Ectodermal cell (in vitro differentiated cells): Measurements from ENCODE around the gene OR8H2. TPM values are rescaled to one million over a fixed set of nuclear protein-coding genes. Genes with fewer than 3 reads are reported as not detected.
"Not testable (repeated sequence)": the region's sequence is repeated elsewhere in the genome, so short reads cannot be mapped to it uniquely, and the experiment has no call there.

Experiments
- H3K27ac ChIP-seq: 2 replicates; pipeline ENCODE4 v1.7.0; 2013; ENCODE audit warnings: mild to moderate bottlenecking, low read depth, low read length; ENCODE audit not compliant: insufficient read depth, poor library complexity, severe bottlenecking
- H3K27me3 ChIP-seq: 2 replicates; pipeline ENCODE4 v1.7.0; 2013; ENCODE audit warnings: mild to moderate bottlenecking, low read length; ENCODE audit not compliant: insufficient read depth, control insufficient read depth, poor library complexity, severe bottlenecking
- H3K36me3 ChIP-seq: one replicate; pipeline ENCODE4 v1.7.0; 2013; ENCODE audit warnings: low read length; ENCODE audit not compliant: control insufficient read depth, insufficient read depth
- H3K4me1 ChIP-seq: one replicate; pipeline ENCODE4 v1.7.0; 2013; ENCODE audit warnings: low read length; ENCODE audit not compliant: control insufficient read depth, insufficient read depth
- H3K4me3 ChIP-seq: 2 replicates; pipeline ENCODE4 v1.7.0; 2013; ENCODE audit warnings: low read depth, low read length, control low read depth; ENCODE audit not compliant: insufficient read depth
- H3K9me3 ChIP-seq: 2 replicates; pipeline ENCODE4 v1.7.0; 2013; ENCODE audit warnings: mild to moderate bottlenecking, low read length, moderate library complexity; ENCODE audit not compliant: control insufficient read depth
- WGBS, 2 experiments: methylation state at CpG; one replicate each; pipeline ENCODE4 v1.1.7; 2013; ENCODE audit warnings: missing lambda C conversion rate in 2 of 2; 5-methylcytosine and 5-hydroxymethylcytosine counted together
- polyA plus RNA-seq, 4 experiments: library from polyadenylated mRNA; stranded (reverse); fragments of 50-300 nt; gene quantifications; one replicate each; pipeline ENCODE4 v1.2.3, GENCODE V29; 2013

OR8H2 gene
- polyA plus RNA-seq (2013, experiment 1 of 4): not detected
- not detected for polyA plus RNA-seq (2013, experiment 2 of 4)
- not detected for polyA plus RNA-seq (2013, experiment 3 of 4)
- not detected for polyA plus RNA-seq (2013, experiment 4 of 4)

GRCh38 chr11:56103210-56103737 is at the start of gene OR8H2:
OR8H2 (plus strand) TSS chr11:56103687; CDS start chr11:56105043, 1,356 bp downstream.
- H3K4me1 ChIP-seq: no peaks in the 10 kb centered on the region
- H3K36me3 ChIP-seq: no peaks in the 10 kb centered on the region
- no peaks in the 10 kb centered on the region for H3K27me3 ChIP-seq
- H3K27ac ChIP-seq: no peak within 1 kb of the TSS
- no peak within 1 kb of the TSS for H3K4me3 ChIP-seq
- no peaks in the 10 kb centered on the region for H3K9me3 ChIP-seq

GRCh38 chr11:56056366-56056765 is 47.1 kb upstream of the OR8H2 start:
- H3K27ac ChIP-seq, H3K4me1 ChIP-seq, H3K27me3 ChIP-seq, H3K36me3 ChIP-seq, H3K9me3 ChIP-seq, H3K4me3 ChIP-seq: not testable (repeated sequence)
- WGBS, 2 experiments: 49 to 52% methylated on average over 3 to 4 of the region's 4 CpGs

GRCh38 chr11:56057661-56058237 is 45.7 kb upstream of the OR8H2 start:
- not testable (repeated sequence) for H3K36me3 ChIP-seq, H3K4me3 ChIP-seq, H3K27me3 ChIP-seq, H3K9me3 ChIP-seq, H3K4me1 ChIP-seq, H3K27ac ChIP-seq
- WGBS, 2 experiments: 21 to 37% methylated on average over 4 of the region's 7 CpGs

- not testable (repeated sequence) for H3K27ac ChIP-seq, H3K36me3 ChIP-seq, H3K9me3 ChIP-seq, H3K27me3 ChIP-seq, H3K4me3 ChIP-seq, H3K4me1 ChIP-seq
- WGBS, 2 experiments: 70 to 80% methylated on average over 7 of the region's 7 CpGs
Measured at GRCh38 chr11:56058260-56058780, 45.2 kb upstream of the OR8H2 start.

- no peaks in the 10 kb centered on the region for H3K4me1 ChIP-seq
- no peak overlapping the region for H3K27ac ChIP-seq
- no peaks in the 10 kb centered on the region for H3K36me3 ChIP-seq
- H3K4me3 ChIP-seq: no peak overlapping the region
- 89 to 95% methylated on average over 2 of the region's 2 CpGs for WGBS, 2 experiments
- no peaks in the 10 kb centered on the region for H3K9me3 ChIP-seq
- no peaks in the 10 kb centered on the region for H3K27me3 ChIP-seq
Measured at GRCh38 chr11:56066980-56067379, 36.5 kb upstream of the OR8H2 start.

- Histone ChIP-seq H3K27ac (no peak overlapping the region), H3K27me3 (no peaks in the 10 kb centered on the region), H3K4me1 (no peaks in the 10 kb centered on the region), H3K4me3 (no peak overlapping the region), H3K9me3 (no peaks in the 10 kb centered on the region), H3K36me3 (no peaks in the 10 kb centered on the region)
- 69 to 83% methylated on average over 2 of the region's 3 CpGs for WGBS, 2 experiments
Measured at GRCh38 chr11:56089697-56090096, 13.8 kb upstream of the OR8H2 start.

GRCh38 chr11:56093008-56093407 is 10.5 kb upstream of the OR8H2 start, which contains the start of gene OR8I2:
OR8I2 (plus strand) TSS chr11:56093308; CDS start chr11:56093308, 0 bp downstream.
- H3K4me1 ChIP-seq: no peaks in the 10 kb centered on the region
- H3K4me3 ChIP-seq: no peak within 1 kb of the TSS
- no peaks in the 10 kb centered on the region for H3K9me3 ChIP-seq
- H3K36me3 ChIP-seq: no peaks in the 10 kb centered on the region
- H3K27me3 ChIP-seq: no peaks in the 10 kb centered on the region
- H3K27ac ChIP-seq: no peak within 1 kb of the TSS
- WGBS, 2 experiments: 46 to 94% methylated on average over 1 to 2 of the region's 3 CpGs

GRCh38 chr11:56122073-56122472 is 18.6 kb downstream of the OR8H2 start, which contains the start of gene OR8H3:
OR8H3 (plus strand) TSS chr11:56122373; CDS start chr11:56122373, 0 bp downstream.
- H3K4me1 ChIP-seq: no peaks in the 10 kb centered on the region
- H3K36me3 ChIP-seq: no peaks in the 10 kb centered on the region
- H3K27ac ChIP-seq: no peak within 1 kb of the TSS
- 93 to 94% methylated on average over 6 of the region's 6 CpGs for WGBS, 2 experiments
- no peaks in the 10 kb centered on the region for H3K9me3 ChIP-seq
- H3K27me3 ChIP-seq: no peaks in the 10 kb centered on the region
- H3K4me3 ChIP-seq: no peak within 1 kb of the TSS

GRCh38 chr11:56140151-56140661 is 36.7 kb downstream of the OR8H2 start, which contains the start of gene OR8J3:
OR8J3 (minus strand) TSS chr11:56140201; CDS start chr11:56137718, 2,483 bp downstream.
- no peaks in the 10 kb centered on the region for H3K27me3 ChIP-seq
- no peak within 1 kb of the TSS for H3K27ac ChIP-seq
- no peak within 1 kb of the TSS for H3K4me3 ChIP-seq
- no peaks in the 10 kb centered on the region for H3K4me1 ChIP-seq
- H3K9me3 ChIP-seq: no peaks in the 10 kb centered on the region
- H3K36me3 ChIP-seq: no peaks in the 10 kb centered on the region

GRCh38 chr11:56143681-56144080 is 40.2 kb downstream of the OR8H2 start:
- not testable (repeated sequence) for H3K9me3 ChIP-seq, H3K27ac ChIP-seq, H3K27me3 ChIP-seq, H3K4me3 ChIP-seq, H3K36me3 ChIP-seq, H3K4me1 ChIP-seq
- WGBS, 2 experiments: 95 to 99% methylated on average over 20 to 28 of the region's 30 CpGs
